BLaER1 (cell line): ENCODE measurements around the gene MRPS10.
"Not testable (repeated sequence)": the region's sequence is repeated elsewhere in the genome, so short reads cannot be mapped to it uniquely, and the experiment has no call there.

ENCODE experiments used
- H3K27ac ChIP-seq: shearing (Covaris generic); formaldehyde crosslinking; 2 replicates; pipeline ENCODE4 v1.8.1; 2022
- H3K27me3 ChIP-seq: shearing (Covaris generic); formaldehyde crosslinking; 2 replicates; pipeline ENCODE4 v1.8.1; 2022
- H3K36me3 ChIP-seq: shearing (Covaris generic); formaldehyde crosslinking; 2 replicates; pipeline ENCODE4 v1.8.1; 2022
- H3K4me1 ChIP-seq: shearing (Covaris generic); formaldehyde crosslinking; 2 replicates; pipeline ENCODE4 v1.8.1; 2022
- H3K4me2 ChIP-seq: shearing (Covaris generic); formaldehyde crosslinking; 2 replicates; pipeline ENCODE4 v1.8.1; 2022
- H3K4me3 ChIP-seq: shearing (Covaris generic); formaldehyde crosslinking; 2 replicates; pipeline ENCODE4 v1.8.1; 2022
- H3K9ac ChIP-seq: shearing (Covaris generic); formaldehyde crosslinking; 2 replicates; pipeline ENCODE4 v1.8.1; 2022
- H3K9me3 ChIP-seq: shearing (Covaris generic); formaldehyde crosslinking; 2 replicates; pipeline ENCODE4 v1.8.1; 2022
- H4K20me1 ChIP-seq: shearing (Covaris generic); formaldehyde crosslinking; 2 replicates; pipeline ENCODE4 v1.8.1; 2022
- Cebpa-rat ChIP-seq: shearing (Covaris generic); IDR thresholded peaks from 2 replicates; pipeline ENCODE4 v1.8.1; 2022

Gene MRPS10

DNA sequence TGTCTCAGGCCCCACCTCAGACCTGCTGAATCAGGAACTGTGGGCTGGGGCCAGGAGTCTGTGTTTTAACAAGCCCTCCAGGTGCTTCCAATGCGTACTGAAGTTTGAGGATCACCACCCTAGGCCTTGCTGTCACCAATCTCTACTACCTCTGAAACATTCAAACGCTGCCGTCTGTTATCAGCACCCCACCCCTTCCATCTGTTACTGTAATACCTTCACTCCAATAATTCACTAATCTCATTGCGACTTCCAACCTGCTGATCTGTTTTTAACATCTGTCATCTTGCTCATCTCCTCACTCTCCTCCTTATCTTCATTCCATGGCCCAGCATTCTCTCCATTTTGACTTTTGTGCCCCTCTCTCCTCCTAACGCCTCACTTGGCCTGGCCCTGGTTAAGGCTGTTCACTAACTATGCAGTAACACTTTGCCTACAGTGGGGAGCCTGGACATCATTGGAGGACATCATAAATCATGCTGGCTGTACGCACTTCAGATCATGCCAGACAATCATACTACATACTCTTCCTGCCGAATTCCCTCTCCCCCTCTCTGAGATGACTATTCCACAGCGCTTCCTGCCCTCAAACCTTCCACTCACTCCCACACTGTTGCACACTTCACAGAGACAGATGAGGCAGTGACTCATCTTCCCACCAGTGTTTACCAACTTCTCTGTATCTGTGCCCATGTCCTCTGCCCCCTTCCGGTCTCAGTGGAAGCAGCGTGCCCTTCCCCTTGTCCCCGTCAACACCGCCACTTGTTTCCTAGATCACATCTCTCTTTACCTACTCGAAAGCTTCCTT is 19.9 kb downstream of the MRPS10 start:
- H3K36me3 ChIP-seq: peaks cover 50% of the 10 kb centered on the region
- no peak overlapping the region for H3K4me3 ChIP-seq
- no peaks in the 10 kb centered on the region for H4K20me1 ChIP-seq
- H3K9me3 ChIP-seq: peaks cover 33% of the 10 kb centered on the region
- no peak overlapping the region for H3K9ac ChIP-seq
- H3K27me3 ChIP-seq: no peaks in the 10 kb centered on the region
- no peak overlapping the region for H3K4me2 ChIP-seq
- H3K27ac ChIP-seq: no peak overlapping the region
- no peak for TF ChIP-seq Cebpa-rat
- peaks cover 27% of the 10 kb centered on the region for H3K4me1 ChIP-seq

- Histone ChIP-seq H3K36me3 (peaks cover 29% of the 10 kb centered on the region), H3K27ac (no peak overlapping the region), H3K4me2 (peak overlapping the region; percentile 31), H3K4me1 (peaks cover 26% of the 10 kb centered on the region), H3K9me3 (peaks cover 30% of the 10 kb centered on the region), H3K4me3 (no peak overlapping the region), H3K27me3 (no peaks in the 10 kb centered on the region), H4K20me1 (no peaks in the 10 kb centered on the region), H3K9ac (no peak overlapping the region)
- no peak for TF ChIP-seq Cebpa-rat
Measured at GRCh38 chr6:42195415-42195814, 22.2 kb downstream of the MRPS10 start.

DNA sequence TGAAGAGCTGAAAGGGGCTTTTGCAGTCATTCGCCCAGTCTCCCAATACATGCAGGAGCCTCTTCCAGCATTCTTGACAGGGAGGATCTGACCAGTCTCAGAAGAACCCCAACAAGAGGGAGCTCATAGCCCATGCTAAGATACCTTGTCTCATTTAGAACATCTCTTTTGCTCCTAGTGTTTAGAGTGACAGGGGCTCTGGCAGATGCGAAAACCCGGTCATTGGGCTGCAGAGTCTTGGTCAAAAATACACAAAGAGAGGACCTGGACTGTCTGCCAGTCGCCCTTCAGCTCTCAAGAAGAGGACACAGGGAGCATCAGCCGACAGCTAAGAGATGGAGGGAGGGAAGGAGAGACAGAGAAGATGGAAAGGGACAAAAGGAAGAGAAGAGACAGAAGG is 23.6 kb downstream of the MRPS10 start:
- Histone ChIP-seq H3K36me3 (peaks cover 16% of the 10 kb centered on the region), H4K20me1 (no peaks in the 10 kb centered on the region), H3K27ac (no peak overlapping the region), H3K27me3 (no peaks in the 10 kb centered on the region), H3K9ac (no peak overlapping the region), H3K4me2 (no peak overlapping the region), H3K4me1 (peaks cover 15% of the 10 kb centered on the region), H3K9me3 (peaks cover 16% of the 10 kb centered on the region), H3K4me3 (no peak overlapping the region)
- TF ChIP-seq Cebpa-rat: no peak

DNA sequence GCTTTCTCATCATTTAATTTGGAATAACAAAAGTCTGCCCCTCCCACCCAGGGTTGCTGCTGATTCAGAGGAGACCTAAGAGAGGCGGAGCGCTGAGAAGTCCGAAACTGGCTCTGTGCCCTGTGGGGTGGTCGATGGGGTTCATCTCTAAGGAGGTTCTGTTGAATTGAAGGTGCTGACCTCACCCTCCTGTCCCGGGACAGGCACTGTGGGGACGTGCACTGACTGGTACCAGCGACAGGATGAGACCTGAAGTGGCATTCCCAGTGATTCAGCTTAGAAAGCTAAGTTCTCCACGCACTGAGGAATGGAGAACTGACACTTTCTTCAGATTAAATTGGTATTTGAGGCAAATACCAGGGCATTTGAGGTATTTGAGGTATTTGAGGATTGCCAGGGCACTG is 24.2 kb downstream of the MRPS10 start:
- peaks cover 13% of the 10 kb centered on the region; the same call in 1 of the 2 replicates for H3K9me3 ChIP-seq
- peaks cover 12% of the 10 kb centered on the region for H3K36me3 ChIP-seq
- TF ChIP-seq Cebpa-rat: no peak
- no peak overlapping the region for H3K9ac ChIP-seq
- H3K27ac ChIP-seq: no peak overlapping the region
- no peaks in the 10 kb centered on the region for H4K20me1 ChIP-seq
- H3K4me1 ChIP-seq: peaks cover 15% of the 10 kb centered on the region
- no peak overlapping the region for H3K4me3 ChIP-seq
- no peak overlapping the region for H3K4me2 ChIP-seq
- H3K27me3 ChIP-seq: no peaks in the 10 kb centered on the region

- not testable (repeated sequence) for H3K4me2 ChIP-seq, H4K20me1 ChIP-seq, H3K27me3 ChIP-seq, H3K9ac ChIP-seq, H3K4me3 ChIP-seq, H3K36me3 ChIP-seq, H3K27ac ChIP-seq
- H3K4me1 ChIP-seq: peaks cover 15% of the 10 kb centered on the region
- H3K9me3 ChIP-seq: peaks cover 11% of the 10 kb centered on the region; the same call in 1 of the 2 replicates
Measured at GRCh38 chr6:42192385-42192784, 25.3 kb downstream of the MRPS10 start.

- H4K20me1 ChIP-seq: no peaks in the 10 kb centered on the region
- H3K27ac ChIP-seq: no peak overlapping the region
- H3K4me2 ChIP-seq: no peak overlapping the region
- H3K4me3 ChIP-seq: no peak overlapping the region
- TF ChIP-seq Cebpa-rat: no peak
- no peaks in the 10 kb centered on the region for H3K27me3 ChIP-seq
- H3K4me1 ChIP-seq: peaks cover 4% of the 10 kb centered on the region
- no peaks in the 10 kb centered on the region for H3K36me3 ChIP-seq
- no peak overlapping the region for H3K9ac ChIP-seq
- no peaks in the 10 kb centered on the region for H3K9me3 ChIP-seq
Measured at GRCh38 chr6:42190554-42191183, 27.0 kb downstream of the MRPS10 start.

GRCh38 chr6:42188406-42188805 is 29.3 kb downstream of the MRPS10 start:
- Histone ChIP-seq H3K27me3 (no peaks in the 10 kb centered on the region), H3K4me1 (no peaks in the 10 kb centered on the region), H3K9ac (no peak overlapping the region), H3K36me3 (no peaks in the 10 kb centered on the region), H4K20me1 (no peaks in the 10 kb centered on the region), H3K4me3 (no peak overlapping the region), H3K27ac (no peak overlapping the region), H3K4me2 (no peak overlapping the region), H3K9me3 (no peaks in the 10 kb centered on the region)
- TF ChIP-seq Cebpa-rat: no peak

GRCh38 chr6:42185597-42185996 is 32.1 kb downstream of the MRPS10 start:
- Histone ChIP-seq H3K4me1 (peaks cover 4% of the 10 kb centered on the region; the same call in 1 of the 2 replicates), H3K36me3 (no peaks in the 10 kb centered on the region), H3K27me3 (no peaks in the 10 kb centered on the region), H3K4me2 (no peak overlapping the region), H3K4me3 (no peak overlapping the region), H3K9me3 (no peaks in the 10 kb centered on the region), H3K9ac (no peak overlapping the region), H3K27ac (no peak overlapping the region), H4K20me1 (no peaks in the 10 kb centered on the region)
- no peak for TF ChIP-seq Cebpa-rat

GRCh38 chr6:42184475-42184874 is 33.2 kb downstream of the MRPS10 start:
- TF ChIP-seq Cebpa-rat: no peak
- no peak overlapping the region for H3K27ac ChIP-seq
- no peak overlapping the region for H3K4me3 ChIP-seq
- no peak overlapping the region for H3K4me2 ChIP-seq
- H3K36me3 ChIP-seq: no peaks in the 10 kb centered on the region
- no peak overlapping the region for H3K9ac ChIP-seq
- no peaks in the 10 kb centered on the region for H3K9me3 ChIP-seq
- no peaks in the 10 kb centered on the region for H4K20me1 ChIP-seq
- peaks cover 4% of the 10 kb centered on the region; the same call in 1 of the 2 replicates for H3K4me1 ChIP-seq
- no peaks in the 10 kb centered on the region for H3K27me3 ChIP-seq

DNA sequence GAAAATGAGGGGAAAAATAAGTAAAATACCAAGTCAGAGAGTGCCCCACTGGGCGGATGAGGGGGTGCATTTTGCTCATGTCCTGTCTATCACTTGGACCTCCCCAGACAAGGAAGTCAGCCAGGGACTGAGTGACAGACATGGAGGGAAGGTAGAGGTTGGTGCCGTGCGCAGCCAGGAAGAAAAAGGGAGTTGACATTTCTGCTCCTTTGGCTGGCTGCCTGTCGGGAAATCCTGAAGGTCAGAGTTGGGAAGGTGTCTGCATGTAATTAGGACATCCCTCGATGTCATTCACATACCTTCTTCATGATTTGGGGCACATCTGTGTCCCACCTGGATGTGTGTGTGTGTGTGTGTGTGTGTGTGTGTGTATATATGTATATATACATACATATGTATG is 35.6 kb downstream of the MRPS10 start:
- Histone ChIP-seq H4K20me1 (no peaks in the 10 kb centered on the region), H3K9ac (no peak overlapping the region), H3K27me3 (no peaks in the 10 kb centered on the region), H3K4me3 (no peak overlapping the region), H3K36me3 (no peaks in the 10 kb centered on the region), H3K4me2 (no peak overlapping the region), H3K9me3 (no peaks in the 10 kb centered on the region), H3K4me1 (peaks cover 13% of the 10 kb centered on the region; the same call in 1 of the 2 replicates), H3K27ac (no peak overlapping the region)
- TF ChIP-seq Cebpa-rat: no peak
